GM12878 (cell line): ENCODE data around the gene CCDC102B. TPM values are rescaled to one million over a fixed set of nuclear protein-coding genes. Genes with fewer than 3 reads are reported as not detected.

ENCODE experiments used
- ATAC-seq: fragments of 200-7000 bp; cut with Tn5 transposase; 3 replicates; pipeline ENCODE4 v1.9.1; 2020; ENCODE audit warnings: mild to moderate bottlenecking, moderate library complexity
- BruUV-seq: library from RNA; stranded (reverse); fragments of 400-500 nt; replicated peaks from 2 replicates; lab custom pipeline; 2021; lab: Mats Ljungman, UMichigan
- CTCF ChIA-PET: fragments of 300-600 bp; sonication (Branson Sonifier 250); formaldehyde crosslinking; extraction: SDS; loops from one replicate; lab custom pipeline; 2021; ENCODE audit warnings: inconsistent platforms; lab: Yijun Ruan, JAX
- POLR2A ChIA-PET: fragments of 350-600 bp; formaldehyde crosslinking; extraction: SDS; loops from one replicate; lab custom pipeline; 2021; ENCODE audit warnings: inconsistent platforms; lab: Charles Lee
- RAD21 ChIA-PET: fragments of 300-600 bp; sonication (Branson Sonifier 250); formaldehyde crosslinking; loops from one replicate; lab custom pipeline; 2023; ENCODE audit warnings: antibody characterized with exemption; ENCODE audit not compliant: unreplicated experiment; lab: Charles Lee
- SMC1A ChIA-PET: fragments of 300-600 bp; sonication (Branson Sonifier 250); formaldehyde crosslinking; loops from one replicate; lab custom pipeline; 2023; ENCODE audit not compliant: unreplicated experiment, uncharacterized antibody; lab: Charles Lee
- DNase-seq: peaks from one replicate; pipeline ENCODE4 v3.0.0-alpha.2; 2011; ENCODE audit warnings: low read depth, low spot score
- FAIRE-seq: peaks from 3 replicates; lab custom pipeline; 2011; peaks lifted over from hg19 to GRCh38; lab: Jason Lieb, UNC
- H2AFZ ChIP-seq: 2 replicates; pipeline ENCODE4 v1.6.0; 2011; ENCODE audit warnings: low read depth, low read length, control low read depth; ENCODE audit not compliant: control insufficient read depth
- H3K27ac ChIP-seq: 2 replicates; pipeline ENCODE4 v1.5.1; 2011; ENCODE audit warnings: control low read depth; ENCODE audit not compliant: control insufficient read depth, insufficient read depth
- H3K27me3 ChIP-seq, 2 experiments: replicated peaks in 1 of 2; 2 replicates each; pipeline versions ENCODE4 v1.6.0 to v1.6.1; 2011; ENCODE audit warnings: low read length in 1 of 2; ENCODE audit not compliant: control insufficient read depth in 2 of 2, insufficient read depth in 2 of 2
- H3K36me3 ChIP-seq, 2 experiments: 2 replicates each; pipeline ENCODE4 v1.5.1; 2011; ENCODE audit warnings: low read length in 1 of 2; ENCODE audit not compliant: control insufficient read depth in 2 of 2, insufficient read depth in 2 of 2
- H3K4me1 ChIP-seq: 2 replicates; pipeline ENCODE4 v1.6.1; 2011; ENCODE audit warnings: mild to moderate bottlenecking, low read length, moderate library complexity, mixed read lengths; ENCODE audit not compliant: control insufficient read depth, insufficient read depth
- H3K4me2 ChIP-seq: 2 replicates; pipeline ENCODE4 v1.6.0; 2011; ENCODE audit warnings: control low read depth; ENCODE audit not compliant: control insufficient read depth, insufficient read depth
- H3K4me3 ChIP-seq: fragments of 200-600 bp; sonication (generic); 2 replicates; pipeline ENCODE4 v1.5.1; 2016
- H3K79me2 ChIP-seq: 2 replicates; pipeline ENCODE4 v1.6.0; 2011; ENCODE audit warnings: low read length; ENCODE audit not compliant: control insufficient read depth, insufficient read depth
- H3K9ac ChIP-seq: 2 replicates; pipeline ENCODE4 v1.8.0; 2011; ENCODE audit warnings: low read length, control low read depth, mixed read lengths; ENCODE audit not compliant: control insufficient read depth, insufficient read depth
- H3K9me3 ChIP-seq: replicated peaks from 3 replicates; pipeline ENCODE4 v1.5.1; 2011; ENCODE audit warnings: mild to moderate bottlenecking, low read length; ENCODE audit not compliant: control insufficient read depth, insufficient read depth
- H4K20me1 ChIP-seq: 2 replicates; pipeline ENCODE4 v1.6.0; 2011; ENCODE audit not compliant: control insufficient read depth, insufficient read depth
- BACH1 ChIP-seq: fragments of 450-650 bp; IDR thresholded peaks from 2 replicates; pipeline ENCODE4 v1.6.1; 2017; ENCODE audit warnings: mild to moderate bottlenecking, borderline replicate concordance
- BCLAF1 ChIP-seq: fragments of 450-650 bp; IDR thresholded peaks from 2 replicates; pipeline ENCODE4 v1.6.1; 2017; ENCODE audit warnings: antibody characterized with exemption, mild to moderate bottlenecking, moderate library complexity
- FOS ChIP-seq: IDR thresholded peaks from 3 replicates; pipeline ENCODE4 v1.6.1; 2011; ENCODE audit warnings: borderline replicate concordance; ENCODE audit not compliant: insufficient read length; ENCODE audit errors: extremely low read depth
- HSF1 ChIP-seq: fragments of 150-350 bp; IDR thresholded peaks from 2 replicates; pipeline ENCODE4 v1.6.1; 2014; ENCODE audit warnings: mild to moderate bottlenecking, low read depth, low read length
- KDM1A ChIP-seq: fragments of 200-600 bp; sonication (generic); IDR thresholded peaks from 2 replicates; pipeline ENCODE4 v1.6.1; 2016; ENCODE audit warnings: borderline replicate concordance
- PAX8 ChIP-seq: fragments of 450-650 bp; IDR thresholded peaks from 2 replicates; pipeline ENCODE4 v1.6.1; 2017; ENCODE audit warnings: mild to moderate bottlenecking, moderate library complexity
- SKIL ChIP-seq: fragments of 450-650 bp; IDR thresholded peaks from 2 replicates; pipeline ENCODE4 v1.6.1; 2017; ENCODE audit warnings: mild to moderate bottlenecking, low read depth, inconsistent platforms; ENCODE audit not compliant: poor library complexity, severe bottlenecking
- SRF ChIP-seq, 2 experiments: IDR thresholded peaks; 2 replicates each; pipeline ENCODE4 v1.6.1; 2011; ENCODE audit warnings: low read depth in 2 of 2, low read length in 2 of 2, mild to moderate bottlenecking in 1 of 2, moderate library complexity in 1 of 2
- STAT1 ChIP-seq: fragments of 450-650 bp; conservative IDR thresholded peaks from 2 replicates; pipeline ENCODE4 v1.6.1; 2014; ENCODE audit warnings: antibody characterized with exemption, mild to moderate bottlenecking
- TCF7 ChIP-seq: IDR thresholded peaks from 2 replicates; pipeline ENCODE4 v1.6.1; 2014; ENCODE audit warnings: antibody characterized with exemption, borderline replicate concordance
- ZNF274 ChIP-seq: IDR thresholded peaks from one replicate; pipeline ENCODE4 v1.8.0; 2011; ENCODE audit not compliant: insufficient read length, insufficient read depth
- ZNF687 ChIP-seq: fragments of 450-650 bp; IDR thresholded peaks from 2 replicates; pipeline ENCODE4 v1.6.1; 2017; ENCODE audit warnings: mild to moderate bottlenecking, moderate library complexity
- WGBS: methylation state at CpG from one replicate; pipeline ENCODE4 v1.1.6; 2016; ENCODE audit warnings: low lambda C conversion rate; ENCODE audit not compliant: insufficient replicate concordance, insufficient coverage; ENCODE audit errors: missing lambda C conversion rate; 5-methylcytosine and 5-hydroxymethylcytosine counted together
- in situ Hi-C: fragments of 300-500 bp; cut with MboI; formaldehyde crosslinking; loops from 9 replicates; pipeline ENCODE4 v1.14.3; 2018; ENCODE audit warnings: mixed read lengths
- intact Hi-C: fragments of 100-400 bp; cut with micrococcal nuclease; formaldehyde crosslinking; loops from one replicate; pipeline ENCODE4 v1.14.2; 2022; ENCODE audit not compliant: unreplicated experiment
- polyA plus RNA-seq, 11 experiments: library from polyadenylated mRNA; depleted of rRNA in 4 of 11; unstranded in 6 of 11; stranded (reverse) in 5 of 11; fragments of >200 nt; fragmentation: Nextera tagmentation in 4 of 11; fragmentation: Illumina TruSeq in 1 of 11; extraction: Ambion mirVana in 4 of 11; extraction: Trizol in 1 of 11; gene quantifications; 1 replicate in 1 of 11; 2 replicates in 10 of 11; pipeline versions ENCODE4 v1.2.1 to v1.2.3, GENCODE V29; 2011 to 2016; ENCODE audit warnings: inconsistent platforms in 2 of 11, missing spikeins in 2 of 11, low read depth in 1 of 11
- total RNA-seq, 4 experiments: library from RNA; depleted of rRNA in 3 of 4; stranded (reverse); fragments of >200 nt in 3 of 4; fragmentation: Illumina TruSeq in 1 of 4; extraction: Trizol in 1 of 4; gene quantifications; 2 replicates each; pipeline versions ENCODE4 v1.2.1 to v1.2.3, GENCODE V29; 2013 to 2021

The CCDC102B gene
- total and polyA plus RNA-seq, 10 of the 15 experiments (the other 5 are each of a cell fraction or from before 2014, with no cell fraction given) = 2.7 to 4.7 (median 3.3) TPM

GRCh38 chr18:68822926-68823325 is 25.0 kb downstream of the CCDC102B start:
- POLR2A ChIA-PET = no interaction called here
- RAD21 ChIA-PET = no interaction called here
- WGBS = 58% methylated on average over 4 of the region's 5 CpGs
- Histone ChIP-seq H3K4me3 (no peak overlapping the region), H4K20me1 (no peaks in the 10 kb centered on the region), H3K9ac (no peak overlapping the region), H3K36me3 (no peaks in the 10 kb centered on the region), H3K4me2 (no peak overlapping the region)
- ATAC-seq = no peak; the same call in 2 of the 3 replicates
- no peak for FAIRE-seq
- no TSS peak for BruUV-seq
- in situ Hi-C loops = no loop called here
- TF ChIP-seq BCLAF1 = no peak
- TF ChIP-seq SRF (IDR thresholded peaks at IDR 0.05; ENCODE audit: low read depth in 2 of 2, low read length in 2 of 2) = no peak
- no peak for TF ChIP-seq SKIL
- TF ChIP-seq ZNF274 = no peak
- TF ChIP-seq ZNF687 = no peak
- no peak for TF ChIP-seq KDM1A
- TF ChIP-seq PAX8 = no peak
- TF ChIP-seq FOS = no peak
- TF ChIP-seq BACH1 = no peak
- no peak for TF ChIP-seq HSF1
- TF ChIP-seq TCF7 = no peak
- no peak for TF ChIP-seq STAT1
- TF ChIP-seq, all 136 proteins: peak for 0
- ChIA-PET SMC1A (no interaction called here), CTCF (interaction anchor here (1.7 kb wide), 1 partner anchor 8 kb away, joined by 5 read pairs; no protein-coding TSS in a partner anchor)
- intact Hi-C loops = no loop called here
- Histone ChIP-seq H3K4me1 (no peaks in the 10 kb centered on the region), H3K27ac (no peak overlapping the region), H3K27me3 (no peaks in the 10 kb centered on the region), H3K9me3 (no peaks in the 10 kb centered on the region), H2AFZ (no peak overlapping the region), H3K79me2 (no peaks in the 10 kb centered on the region)
- no peak for DNase-seq
